ENCODE measurements around the gene DEPDC5. TPM values are rescaled to one million over a fixed set of nuclear protein-coding genes. Genes with fewer than 3 reads are reported as not detected.

DEPDC5 gene
- total and polyA plus RNA-seq, 9 of the 15 experiments (the other 6 are each of a cell fraction or from before 2014, with no cell fraction given), result 2.3 to 12.3 (median 10.7) TPM

- CTCF ChIA-PET (ENCODE audit: low intra/inter-chr PET ratio), result no interaction called here
- no TSS peak for BruUV-seq (replicated peaks)
Observed at GRCh38 chr22:31839986-31840385, 86.2 kb downstream of the DEPDC5 start.

GRCh38 chr22:31840585-31840984 lies 86.8 kb downstream of the DEPDC5 start:
- Histone ChIP-seq H2AFZ (ENCODE audit: low read depth, low read length) (no peak overlapping the region), H3K9me3 (replicated peaks; ENCODE audit: control insufficient read depth, insufficient read depth, low read depth, low read length) (no peaks in the 10 kb centered on the region), H3K9me1 (ENCODE audit: control insufficient read depth, insufficient read depth, low read length) (no peaks in the 10 kb centered on the region), H3K4me3 (no peak overlapping the region), H3K9ac (ENCODE audit: insufficient read depth in 1 of 2, low read depth in 2 of 2, low read length in 2 of 2) (no peak overlapping the region), H4K20me1 (replicated peaks; ENCODE audit: control insufficient read depth, insufficient read depth, low read length) (no peaks in the 10 kb centered on the region), H3K79me2 (ENCODE audit: control insufficient read depth, insufficient read depth, low read length) (no peaks in the 10 kb centered on the region), H3K27ac (ENCODE audit: extremely low read depth, low read depth, low read length) (no peak overlapping the region), H3K27me3 (ENCODE audit: control insufficient read depth in 2 of 2, insufficient read depth in 2 of 2, low read length in 2 of 2) (no peaks in the 10 kb centered on the region), H3K36me3 (ENCODE audit: control insufficient read depth, insufficient read depth, low read length) (peaks cover 37% of the 10 kb centered on the region; the same call in 2 of the 3 replicates), H3K4me2 (ENCODE audit: insufficient read depth, low read length) (no peak overlapping the region), H3K4me1 (replicated peaks in 1 of 2; ENCODE audit: control insufficient read depth in 2 of 2, insufficient read depth in 2 of 2, low read length in 2 of 2) (no peaks in the 10 kb centered on the region)
- CTCF ChIA-PET (ENCODE audit: low intra/inter-chr PET ratio), result no interaction called here
- no TSS peak for BruUV-seq (replicated peaks)
- DNase-seq (ENCODE audit: extremely low read depth in 1 of 4, low spot score in 3 of 4) (no peak), ATAC-seq (no peak), FAIRE-seq (no peak)
- no peak for TF ChIP-seq SAFB (IDR thresholded peaks at IDR 0.05; ENCODE audit: borderline replicate concordance, low read depth, low read length)
- TF ChIP-seq ZNF444 (CRISPR knock-in tag; IDR thresholded peaks at IDR 0.05), result no peak
- TF ChIP-seq ZNF184 (CRISPR knock-in tag; IDR thresholded peaks at IDR 0.05), result no peak
- TF ChIP-seq RAD51 (IDR thresholded peaks at IDR 0.05; ENCODE audit: borderline replicate concordance, low read depth), result no peak
- no peak for TF ChIP-seq ZEB2 (IDR thresholded peaks at IDR 0.05)
- no peak for TF ChIP-seq JUNB (CRISPR knock-in tag; conservative IDR thresholded peaks at IDR 0.05)
- TF ChIP-seq ZNF644 (tag; IDR thresholded peaks at IDR 0.05; ENCODE audit: low read depth), result no peak
- TF ChIP-seq SRF (CRISPR knock-in tag; IDR thresholded peaks at IDR 0.05), result no peak
- POLR2A ChIA-PET, result no interaction called here
- intact Hi-C loops (cut with micrococcal nuclease) (no loop called here), in situ Hi-C loops (cut with MboI) (no loop called here)

More at GRCh38 chr22:31839986-31840385, 86.2 kb downstream of the DEPDC5 start:
- H4K20me1 ChIP-seq (replicated peaks; ENCODE audit: control insufficient read depth, insufficient read depth, low read length), result no peaks in the 10 kb centered on the region
- no peak overlapping the region for H3K9ac ChIP-seq (ENCODE audit: insufficient read depth in 1 of 2, low read depth in 2 of 2, low read length in 2 of 2)
- POLR2A ChIA-PET, result interaction anchor here (0.6 kb wide), 1 partner anchor 175 kb away, joined by 4 read pairs; no protein-coding TSS in a partner anchor
- H2AFZ ChIP-seq (ENCODE audit: low read depth, low read length), result no peak overlapping the region
- no peak for ATAC-seq
- 22% methylated on average over 1 of the region's 1 CpG for WGBS (ENCODE audit: insufficient coverage, low coverage, missing lambda C conversion rate)
- H3K4me2 ChIP-seq (ENCODE audit: insufficient read depth, low read length), result no peak overlapping the region
- peaks cover 32% of the 10 kb centered on the region; the same call in 2 of the 3 replicates for H3K36me3 ChIP-seq (ENCODE audit: control insufficient read depth, insufficient read depth, low read length)
- no peaks in the 10 kb centered on the region for H3K4me1 ChIP-seq (replicated peaks in 1 of 2; ENCODE audit: control insufficient read depth in 2 of 2, insufficient read depth in 2 of 2, low read length in 2 of 2)
- DNase-seq (ENCODE audit: extremely low read depth in 1 of 4, low spot score in 3 of 4), result no peak
- no peaks in the 10 kb centered on the region for H3K9me3 ChIP-seq (replicated peaks; ENCODE audit: control insufficient read depth, insufficient read depth, low read depth, low read length)
- H3K27me3 ChIP-seq (ENCODE audit: control insufficient read depth in 2 of 2, insufficient read depth in 2 of 2, low read length in 2 of 2), result no peaks in the 10 kb centered on the region
- FAIRE-seq, result no peak
- no peak overlapping the region for H3K4me3 ChIP-seq
- no peaks in the 10 kb centered on the region for H3K79me2 ChIP-seq (ENCODE audit: control insufficient read depth, insufficient read depth, low read length)
- intact Hi-C loops (cut with micrococcal nuclease) (no loop called here), in situ Hi-C loops (cut with MboI) (no loop called here)
- no peaks in the 10 kb centered on the region for H3K9me1 ChIP-seq (ENCODE audit: control insufficient read depth, insufficient read depth, low read length)
- TF ChIP-seq ZNF584 (CRISPR knock-in tag; IDR thresholded peaks at IDR 0.05; ENCODE audit: low read depth) (no peak), NR1H2 (CRISPR knock-in tag; IDR thresholded peaks at IDR 0.05) (no peak), ZNF217 (CRISPR knock-in tag; IDR thresholded peaks at IDR 0.05) (no peak)
- no peak overlapping the region for H3K27ac ChIP-seq (ENCODE audit: extremely low read depth, low read depth, low read length)

All from K562 (cell line).